Measurements from ENCODE around the gene SMC3. TPM values are rescaled to one million over a fixed set of nuclear protein-coding genes. Genes with fewer than 3 reads are reported as not detected.
"Not testable (repeated sequence)": the region's sequence is repeated elsewhere in the genome, so short reads cannot be mapped to it uniquely, and the experiment has no call there.

Gene SMC3
- total RNA-seq, 6 experiments from 2014 or later = 26.0 to 40.5 (median 38.0) TPM

GRCh38 chr10:110530131-110530831 lies 37.2 kb upstream of the SMC3 start:
- Mint-ChIP-seq H3K36me3 (ENCODE audit: low read depth) (no peaks in the 10 kb centered on the region), H3K4me3 (peak overlapping the region; percentile 79)

GRCh38 chr10:110531687-110532086 lies 35.8 kb upstream of the SMC3 start:
- Mint-ChIP-seq H3K27me3 (ENCODE audit: insufficient read depth) (peaks cover 5% of the 10 kb centered on the region), H3K4me1 (ENCODE audit: low read depth) (peaks cover 70% of the 10 kb centered on the region), H3K4me3 (no peak overlapping the region), H3K9me3 (no peaks in the 10 kb centered on the region), H3K27ac (peak overlapping the region; percentile 26; the same call in 1 of the 2 replicates), H3K36me3 (ENCODE audit: low read depth) (no peaks in the 10 kb centered on the region)
- no peak for DNase-seq
- TF ChIP-seq, protein P1, sequence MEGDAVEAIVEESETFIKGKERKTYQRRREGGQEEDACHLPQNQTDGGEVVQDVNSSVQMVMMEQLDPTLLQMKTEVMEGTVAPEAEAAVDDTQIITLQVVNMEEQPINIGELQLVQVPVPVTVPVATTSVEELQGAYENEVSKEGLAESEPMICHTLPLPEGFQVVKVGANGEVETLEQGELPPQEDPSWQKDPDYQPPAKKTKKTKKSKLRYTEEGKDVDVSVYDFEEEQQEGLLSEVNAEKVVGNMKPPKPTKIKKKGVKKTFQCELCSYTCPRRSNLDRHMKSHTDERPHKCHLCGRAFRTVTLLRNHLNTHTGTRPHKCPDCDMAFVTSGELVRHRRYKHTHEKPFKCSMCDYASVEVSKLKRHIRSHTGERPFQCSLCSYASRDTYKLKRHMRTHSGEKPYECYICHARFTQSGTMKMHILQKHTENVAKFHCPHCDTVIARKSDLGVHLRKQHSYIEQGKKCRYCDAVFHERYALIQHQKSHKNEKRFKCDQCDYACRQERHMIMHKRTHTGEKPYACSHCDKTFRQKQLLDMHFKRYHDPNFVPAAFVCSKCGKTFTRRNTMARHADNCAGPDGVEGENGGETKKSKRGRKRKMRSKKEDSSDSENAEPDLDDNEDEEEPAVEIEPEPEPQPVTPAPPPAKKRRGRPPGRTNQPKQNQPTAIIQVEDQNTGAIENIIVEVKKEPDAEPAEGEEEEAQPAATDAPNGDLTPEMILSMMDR (IDR thresholded peaks at IDR 0.05) = no peak

More at GRCh38 chr10:110530131-110530831, 37.2 kb upstream of the SMC3 start:
- Mint-ChIP-seq H3K4me1 (ENCODE audit: low read depth) (peaks cover 69% of the 10 kb centered on the region), H3K9me3 (no peaks in the 10 kb centered on the region), H3K27ac (peak overlapping the region; percentile 72), H3K27me3 (ENCODE audit: insufficient read depth) (peaks cover 5% of the 10 kb centered on the region)
- TF ChIP-seq, protein P1 (IDR thresholded peaks at IDR 0.05) = no peak
- peak; percentile 64 for DNase-seq

DNA sequence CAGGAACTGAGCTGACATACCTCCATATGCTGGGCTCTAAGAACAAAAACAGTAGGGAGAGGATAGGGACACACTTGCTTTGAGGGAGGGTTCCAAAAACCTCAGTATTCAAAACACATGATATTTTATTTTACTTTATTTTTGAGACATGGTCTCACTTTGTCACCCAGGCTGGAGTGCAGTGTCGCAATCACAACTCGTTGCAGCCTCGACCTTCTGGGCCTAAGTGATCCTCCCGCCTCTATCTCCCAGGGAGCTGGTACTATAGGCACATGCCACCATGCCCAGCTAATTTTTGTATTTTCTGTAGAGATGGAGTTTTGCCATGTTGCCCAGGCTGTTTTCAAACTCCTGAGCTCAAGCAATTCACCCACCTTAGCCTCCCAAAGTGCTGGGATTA lies 34.9 kb upstream of the SMC3 start:
- H3K27ac Mint-ChIP-seq; H3K9me3 Mint-ChIP-seq; H3K36me3 Mint-ChIP-seq (ENCODE audit: low read depth); H3K27me3 Mint-ChIP-seq (ENCODE audit: insufficient read depth); DNase-seq; H3K4me3 Mint-ChIP-seq: not testable (repeated sequence)
- H3K4me1 Mint-ChIP-seq (ENCODE audit: low read depth) = peaks cover 70% of the 10 kb centered on the region

GRCh38 chr10:110533149-110533548 lies 34.3 kb upstream of the SMC3 start:
- H3K27ac Mint-ChIP-seq = peak overlapping the region; percentile 27
- TF ChIP-seq, protein P1 (IDR thresholded peaks at IDR 0.05) = no peak
- H3K4me1 Mint-ChIP-seq (ENCODE audit: low read depth) = peaks cover 64% of the 10 kb centered on the region
- H3K36me3 Mint-ChIP-seq (ENCODE audit: low read depth) = no peaks in the 10 kb centered on the region
- H3K27me3 Mint-ChIP-seq (ENCODE audit: insufficient read depth) = no peaks in the 10 kb centered on the region; the same call in 1 of the 2 replicates
- H3K4me3 Mint-ChIP-seq = no peak overlapping the region
- no peaks in the 10 kb centered on the region for H3K9me3 Mint-ChIP-seq
- no peak for DNase-seq

DNA sequence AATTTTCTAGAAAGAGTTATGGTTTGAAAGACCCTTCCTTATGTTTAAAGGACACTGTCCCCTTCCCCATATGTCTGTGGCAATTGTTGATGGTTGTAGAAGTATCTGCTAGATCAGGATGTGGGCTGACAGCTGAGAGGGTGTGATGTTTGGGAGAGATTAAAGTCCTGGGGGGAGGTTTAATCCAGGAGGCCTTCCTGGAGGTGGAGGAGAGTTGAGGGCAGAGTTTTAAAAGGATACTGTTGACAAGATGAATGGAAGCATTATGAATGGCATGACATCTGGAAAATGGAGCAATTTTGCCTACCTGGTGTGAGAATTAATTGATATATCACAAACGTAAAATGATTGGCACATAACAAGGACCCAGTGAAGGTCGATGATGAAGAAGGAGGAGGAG lies 32.9 kb upstream of the SMC3 start:
- no peak for DNase-seq
- H3K4me3 Mint-ChIP-seq = no peak overlapping the region
- H3K9me3 Mint-ChIP-seq = no peaks in the 10 kb centered on the region
- no peaks in the 10 kb centered on the region; the same call in 1 of the 2 replicates for H3K27me3 Mint-ChIP-seq (ENCODE audit: insufficient read depth)
- H3K4me1 Mint-ChIP-seq (ENCODE audit: low read depth) = peaks cover 50% of the 10 kb centered on the region
- H3K27ac Mint-ChIP-seq = peak overlapping the region; percentile 9
- TF ChIP-seq, protein P1 (IDR thresholded peaks at IDR 0.05) = no peak
- H3K36me3 Mint-ChIP-seq (ENCODE audit: low read depth) = no peaks in the 10 kb centered on the region
